SH-SY5Y (cell line): ENCODE results near the gene PLEKHG7.

Experiments used
- GATA2 ChIP-seq: IDR thresholded peaks from 2 replicates; pipeline ENCODE4 v1.6.1; 2011; ENCODE audit warnings: mild to moderate bottlenecking, low read depth, low read length
- GATA3 ChIP-seq: IDR thresholded peaks from 2 replicates; pipeline ENCODE4 v1.6.1; 2011; ENCODE audit warnings: low read depth, mild to moderate bottlenecking, low read length, moderate library complexity

The PLEKHG7 gene

DNA sequence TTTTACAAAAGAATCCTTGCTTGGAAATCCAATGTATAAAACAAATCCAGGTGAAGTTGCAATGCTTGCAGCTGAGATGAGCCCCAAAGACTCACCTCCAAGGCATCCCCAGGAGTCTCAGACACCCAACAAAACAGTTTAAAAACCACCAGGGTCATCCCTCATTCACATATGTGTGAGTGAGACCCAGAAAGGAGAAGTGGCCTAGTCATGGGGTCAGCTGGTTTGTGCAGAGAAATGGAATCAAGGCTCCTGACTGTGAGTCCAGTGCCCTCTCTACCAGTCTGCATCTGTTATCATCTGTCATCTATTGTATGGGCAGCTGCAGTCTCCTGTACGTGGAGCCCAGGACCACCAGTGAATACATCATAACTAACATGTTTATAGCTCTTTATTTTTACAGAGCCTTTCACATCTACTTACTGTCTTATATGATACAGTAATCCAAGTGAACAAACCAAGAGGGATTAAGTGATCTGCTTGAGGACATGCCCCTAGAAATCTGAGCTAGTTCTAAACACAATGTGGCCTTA is 27.1 kb downstream of the PLEKHG7 start:
- TF ChIP-seq GATA2 (no peak), GATA3 (no peak)

DNA sequence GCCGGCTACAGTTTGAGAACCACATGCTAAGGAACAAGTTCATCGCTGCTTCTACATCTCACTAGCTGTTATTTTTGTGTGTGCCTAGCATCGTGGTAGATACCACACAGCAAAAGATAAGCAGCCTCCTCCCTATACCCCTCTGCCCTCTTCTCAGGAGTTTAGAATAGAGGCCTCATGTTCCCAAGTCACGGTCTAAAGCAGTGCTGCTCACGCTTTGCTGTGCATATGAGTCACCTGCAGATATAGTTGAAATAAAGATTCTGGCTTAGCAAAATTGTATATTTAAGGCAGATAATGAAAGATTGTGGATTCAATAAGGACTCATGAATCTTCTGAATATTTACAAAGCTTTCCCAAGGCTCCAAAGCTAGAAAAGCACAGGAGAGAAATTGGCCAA is 28.0 kb downstream of the PLEKHG7 start:
- TF ChIP-seq GATA2 (no peak), GATA3 (no peak)

GRCh38 chr12:92732216-92732615 is 29.4 kb downstream of the PLEKHG7 start:
- no peak for TF ChIP-seq GATA3
- TF ChIP-seq GATA2 = no peak

DNA sequence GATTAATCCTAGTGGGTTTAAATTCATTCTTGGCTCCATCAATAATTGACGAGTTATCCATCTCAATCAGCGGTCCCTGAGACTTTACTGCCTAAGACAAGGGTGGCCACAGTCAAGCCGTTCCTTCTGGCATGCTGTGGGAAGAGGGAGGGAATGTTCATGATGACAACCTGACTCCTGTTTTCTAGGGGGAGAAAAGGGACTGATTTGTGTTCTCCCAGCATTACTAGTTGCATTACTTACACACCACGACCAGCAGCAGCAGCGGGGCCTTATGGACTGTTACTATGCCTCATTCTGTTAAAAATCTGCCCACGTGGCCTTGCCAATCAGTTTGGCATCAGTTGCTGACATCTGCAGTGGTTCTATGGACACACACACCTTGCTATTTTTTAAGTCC is 29.9 kb downstream of the PLEKHG7 start:
- TF ChIP-seq GATA2 (no peak), GATA3 (no peak)

GRCh38 chr12:92733181-92733580 is 30.4 kb downstream of the PLEKHG7 start:
- no peak for TF ChIP-seq GATA3
- no peak for TF ChIP-seq GATA2

- no peak for TF ChIP-seq GATA3
- no peak for TF ChIP-seq GATA2
These were observed 30.9 kb downstream of the PLEKHG7 start for GRCh38 chr12:92733661-92734060.

DNA sequence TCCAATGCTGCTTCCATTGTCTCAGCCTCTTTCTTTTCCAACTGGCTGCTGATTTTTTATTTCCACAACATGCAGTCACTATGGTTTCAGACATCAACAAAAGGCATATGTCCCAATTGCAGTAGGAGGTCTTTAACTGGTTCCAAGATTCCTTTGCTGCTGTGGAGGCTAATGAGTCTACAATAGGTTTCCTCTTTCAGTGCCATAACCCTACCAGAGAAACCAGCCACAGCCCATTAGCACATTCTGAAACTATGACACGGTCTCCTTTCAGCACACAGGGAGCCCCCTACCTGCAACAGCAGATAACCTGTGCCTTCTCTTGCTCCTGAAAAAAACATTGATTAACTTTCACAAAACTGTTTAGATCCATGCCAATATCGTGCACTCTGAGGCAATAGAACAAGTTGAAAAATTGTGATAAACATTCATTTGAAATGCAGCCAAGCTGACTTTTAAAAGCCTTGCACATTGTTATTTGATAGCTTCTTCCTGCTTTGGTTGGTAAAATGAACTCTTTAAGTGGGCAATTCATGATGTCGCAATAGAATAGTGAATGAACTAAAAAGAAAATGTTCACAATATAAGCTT is 32.4 kb downstream of the PLEKHG7 start:
- TF ChIP-seq GATA2 (no peak), GATA3 (no peak)

GRCh38 chr12:92736605-92737004 is 33.8 kb downstream of the PLEKHG7 start:
- TF ChIP-seq GATA3 (no peak), GATA2 (no peak)

GRCh38 chr12:92737855-92738850 is 35.4 kb downstream of the PLEKHG7 start:
- no peak for TF ChIP-seq GATA3
- TF ChIP-seq GATA2 = no peak

GRCh38 chr12:92739113-92739512 is 36.3 kb downstream of the PLEKHG7 start:
- TF ChIP-seq GATA3 (no peak), GATA2 (no peak)

GRCh38 chr12:92740411-92740810 is 37.6 kb downstream of the PLEKHG7 start:
- no peak for TF ChIP-seq GATA2
- no peak for TF ChIP-seq GATA3

- TF ChIP-seq GATA2 (no peak), GATA3 (no peak)
These were observed 40.2 kb downstream of the PLEKHG7 start for GRCh38 chr12:92743026-92743425.

DNA sequence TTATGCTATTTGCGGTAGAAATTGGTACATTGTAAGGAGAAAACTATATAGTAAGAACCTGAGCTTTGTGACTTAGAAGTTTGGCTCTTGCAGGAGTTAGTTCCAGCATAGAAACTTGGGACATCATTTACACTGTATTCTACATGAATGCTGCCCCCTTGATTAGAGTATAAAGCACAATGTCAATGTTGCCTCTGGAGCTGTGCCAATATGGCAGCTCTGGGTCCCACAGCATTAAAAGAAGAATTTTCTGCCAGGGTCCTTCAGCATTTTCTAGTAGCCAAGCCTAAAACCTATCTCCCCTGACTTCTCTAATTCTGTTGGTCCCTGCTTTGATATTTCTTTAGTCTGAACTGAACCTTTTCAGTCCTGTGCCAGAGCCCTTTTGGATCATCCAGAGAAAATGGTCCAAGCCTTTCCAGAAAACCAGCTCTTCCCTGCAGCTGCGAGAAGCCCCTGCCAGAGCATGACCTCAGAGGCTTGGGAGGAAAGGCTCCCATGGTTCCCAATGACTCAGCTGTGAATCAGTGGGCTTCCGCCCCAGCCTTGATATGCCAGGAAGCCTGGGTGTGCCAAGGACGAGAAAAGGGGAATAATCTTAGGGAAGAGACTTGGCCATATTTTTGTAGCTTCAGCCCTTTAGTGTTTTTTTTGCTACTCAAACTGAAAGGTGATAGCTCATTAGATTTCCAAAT is 43.2 kb downstream of the PLEKHG7 start:
- TF ChIP-seq GATA2 = no peak
- no peak for TF ChIP-seq GATA3

DNA sequence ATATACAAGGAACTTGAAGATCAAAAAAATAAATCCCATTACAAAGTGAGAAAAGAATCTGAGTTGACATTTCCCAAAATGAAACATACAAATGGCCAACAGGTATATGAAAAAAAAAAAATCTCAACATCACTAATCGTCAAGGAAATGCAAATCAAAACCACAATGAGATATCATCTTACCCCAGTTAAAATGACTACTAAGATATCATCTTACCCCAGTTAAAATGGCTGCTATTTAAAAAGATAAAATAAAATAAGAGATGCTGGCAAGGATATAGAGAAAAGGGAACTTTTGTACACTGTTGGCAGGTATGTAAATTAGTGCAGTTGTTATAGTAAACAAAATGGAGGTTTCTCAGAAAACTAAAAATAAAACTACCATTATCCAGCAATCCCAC is 44.4 kb downstream of the PLEKHG7 start:
- TF ChIP-seq GATA3 = no peak
